BE2C (cell line): ENCODE data around the gene SLC12A2.
A peak's percentile ranks its signal among the peaks of the same experiment; 100 is the strongest.

ENCODE experiments used
- DNase-seq: peaks from one replicate; pipeline ENCODE4 v3.0.0-alpha.2; 2020
- H3K27me3 ChIP-seq: fragments of 250-450 bp; sonication (Bioruptor Pico); 2 replicates; pipeline ENCODE4 v1.5.1; 2020; ENCODE audit warnings: mild to moderate bottlenecking
- H3K36me3 ChIP-seq: fragments of 250-450 bp; sonication (Bioruptor Pico); 2 replicates; pipeline ENCODE4 v1.5.1; 2020; ENCODE audit warnings: mild to moderate bottlenecking
- H3K4me1 ChIP-seq: fragments of 250-450 bp; sonication (Bioruptor Pico); 2 replicates; pipeline ENCODE4 v1.5.1; 2020
- H3K4me3 ChIP-seq: 2 replicates; pipeline ENCODE4 v1.5.1; 2011; ENCODE audit warnings: low read depth, low read length
- H3K9me3 ChIP-seq: fragments of 250-450 bp; sonication (Bioruptor Pico); 2 replicates; pipeline ENCODE4 v1.5.1; 2020
- TF ChIP-seq, protein P1 (sequence below): IDR thresholded peaks from 2 replicates; pipeline ENCODE4 v1.5.1; 2012; ENCODE audit warnings: mild to moderate bottlenecking, low read depth, low read length

The SLC12A2 gene

GRCh38 chr5:128081111-128081851, 2.3 kb upstream of the SLC12A2 start:
- no peaks in the 10 kb centered on the region for H3K36me3 ChIP-seq
- no peak for DNase-seq
- no peak overlapping the region for H3K4me3 ChIP-seq
- TF ChIP-seq, protein P1, sequence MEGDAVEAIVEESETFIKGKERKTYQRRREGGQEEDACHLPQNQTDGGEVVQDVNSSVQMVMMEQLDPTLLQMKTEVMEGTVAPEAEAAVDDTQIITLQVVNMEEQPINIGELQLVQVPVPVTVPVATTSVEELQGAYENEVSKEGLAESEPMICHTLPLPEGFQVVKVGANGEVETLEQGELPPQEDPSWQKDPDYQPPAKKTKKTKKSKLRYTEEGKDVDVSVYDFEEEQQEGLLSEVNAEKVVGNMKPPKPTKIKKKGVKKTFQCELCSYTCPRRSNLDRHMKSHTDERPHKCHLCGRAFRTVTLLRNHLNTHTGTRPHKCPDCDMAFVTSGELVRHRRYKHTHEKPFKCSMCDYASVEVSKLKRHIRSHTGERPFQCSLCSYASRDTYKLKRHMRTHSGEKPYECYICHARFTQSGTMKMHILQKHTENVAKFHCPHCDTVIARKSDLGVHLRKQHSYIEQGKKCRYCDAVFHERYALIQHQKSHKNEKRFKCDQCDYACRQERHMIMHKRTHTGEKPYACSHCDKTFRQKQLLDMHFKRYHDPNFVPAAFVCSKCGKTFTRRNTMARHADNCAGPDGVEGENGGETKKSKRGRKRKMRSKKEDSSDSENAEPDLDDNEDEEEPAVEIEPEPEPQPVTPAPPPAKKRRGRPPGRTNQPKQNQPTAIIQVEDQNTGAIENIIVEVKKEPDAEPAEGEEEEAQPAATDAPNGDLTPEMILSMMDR, result no peak
- H3K27me3 ChIP-seq, result no peaks in the 10 kb centered on the region
- H3K9me3 ChIP-seq, result no peaks in the 10 kb centered on the region
- H3K4me1 ChIP-seq, result no peaks in the 10 kb centered on the region

DNA sequence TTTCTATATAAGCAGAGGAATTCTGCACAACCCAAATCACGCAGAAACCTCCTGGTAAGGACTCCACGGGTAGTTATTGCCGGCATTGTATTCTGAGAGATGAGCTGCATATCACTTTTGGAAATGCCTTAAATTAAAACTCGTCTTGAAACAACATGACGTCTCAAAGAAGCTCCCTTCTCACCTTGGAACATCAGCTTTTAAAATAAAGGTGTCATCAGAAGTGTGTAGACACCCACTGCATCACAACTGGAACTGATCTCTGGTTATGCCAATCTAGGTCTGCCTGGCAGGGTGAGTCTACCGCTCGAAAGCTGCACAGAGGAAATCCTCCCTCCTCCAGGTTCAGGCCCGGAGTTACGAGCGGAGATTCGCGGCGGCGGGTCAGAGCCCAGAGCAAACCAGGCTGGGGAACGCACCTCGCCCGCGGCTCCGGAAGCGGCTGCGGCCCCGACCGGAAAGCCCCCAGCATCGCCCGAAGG, 974 bp upstream of the SLC12A2 start:
- H3K4me1 ChIP-seq, result no peaks in the 10 kb centered on the region
- no peaks in the 10 kb centered on the region for H3K27me3 ChIP-seq
- H3K36me3 ChIP-seq, result no peaks in the 10 kb centered on the region

GRCh38 chr5:128083811-128084227, 253 bp downstream of the SLC12A2 start:
- Histone ChIP-seq H3K27me3 (no peaks in the 10 kb centered on the region), H3K36me3 (no peaks in the 10 kb centered on the region), H3K4me3 (peak overlapping the region; percentile 71), H3K4me1 (no peaks in the 10 kb centered on the region), H3K9me3 (no peaks in the 10 kb centered on the region)
- DNase-seq, result no peak
- TF ChIP-seq, protein P1, result peak; percentile 12; the same call in 1 of the 2 replicates

More for the DNA sequence above, 974 bp upstream of the SLC12A2 start:
- TF ChIP-seq, protein P1, result no peak
- Histone ChIP-seq H3K4me3 (peak overlapping the region; percentile 71), H3K9me3 (no peaks in the 10 kb centered on the region)
- no peak for DNase-seq

DNA sequence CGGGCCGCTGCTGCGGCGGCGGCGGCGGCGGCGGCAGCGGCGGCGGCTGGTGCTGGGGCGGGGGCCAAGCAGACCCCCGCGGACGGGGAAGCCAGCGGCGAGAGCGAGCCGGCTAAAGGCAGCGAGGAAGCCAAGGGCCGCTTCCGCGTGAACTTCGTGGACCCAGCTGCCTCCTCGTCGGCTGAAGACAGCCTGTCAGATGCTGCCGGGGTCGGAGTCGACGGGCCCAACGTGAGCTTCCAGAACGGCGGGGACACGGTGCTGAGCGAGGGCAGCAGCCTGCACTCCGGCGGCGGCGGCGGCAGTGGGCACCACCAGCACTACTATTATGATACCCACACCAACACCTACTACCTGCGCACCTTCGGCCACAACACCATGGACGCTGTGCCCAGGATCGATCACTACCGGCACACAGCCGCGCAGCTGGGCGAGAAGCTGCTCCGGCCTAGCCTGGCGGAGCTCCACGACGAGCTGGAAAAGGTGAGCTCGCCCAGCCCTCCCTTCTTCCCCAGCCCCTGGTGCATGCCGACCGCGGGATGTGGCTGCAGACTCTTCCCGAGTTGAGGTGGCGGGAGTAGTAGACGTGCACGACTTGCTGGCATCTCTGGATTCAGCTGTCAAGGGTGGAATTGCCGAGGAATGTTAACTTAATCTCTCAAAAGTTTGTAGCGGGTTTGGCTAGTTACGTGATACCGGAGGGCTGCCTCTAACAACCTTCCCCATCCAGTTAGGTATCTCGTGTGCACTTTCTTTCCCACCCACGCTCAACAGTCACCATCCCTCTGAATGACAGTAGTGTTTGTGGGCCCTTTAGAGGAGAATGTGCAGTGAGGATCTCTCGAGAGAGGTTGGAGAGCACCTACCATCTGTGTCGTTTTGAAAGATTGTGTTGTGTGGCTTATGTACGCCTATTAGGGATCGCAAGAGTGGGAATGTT, 932 bp downstream of the SLC12A2 start:
- DNase-seq, result peak; percentile 55
- H3K27me3 ChIP-seq, result no peaks in the 10 kb centered on the region
- H3K4me1 ChIP-seq, result no peaks in the 10 kb centered on the region
- TF ChIP-seq, protein P1, result no peak
- H3K4me3 ChIP-seq, result peak overlapping the region; percentile 71
- H3K9me3 ChIP-seq, result no peaks in the 10 kb centered on the region
- no peaks in the 10 kb centered on the region for H3K36me3 ChIP-seq

DNA sequence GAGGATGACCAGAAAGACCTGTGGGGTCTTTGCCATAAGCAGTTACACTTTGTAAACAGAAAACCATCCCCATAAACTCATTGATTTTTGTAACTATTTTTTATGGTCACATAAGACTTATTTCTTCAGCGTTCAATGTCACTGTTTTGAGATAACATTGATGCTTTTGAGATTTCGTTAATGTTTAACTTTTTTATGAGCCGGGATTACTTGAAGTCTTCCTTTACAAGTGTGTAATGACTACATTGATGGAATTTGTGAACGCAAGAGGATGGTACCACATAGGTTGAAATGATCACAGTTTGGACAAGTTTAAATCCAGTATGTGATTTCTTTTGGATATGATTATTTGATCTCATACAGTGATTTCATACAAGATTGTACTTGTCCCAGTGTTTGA, 1.8 kb downstream of the SLC12A2 start:
- Histone ChIP-seq H3K4me3 (peak overlapping the region; percentile 71), H3K4me1 (no peaks in the 10 kb centered on the region), H3K9me3 (no peaks in the 10 kb centered on the region), H3K36me3 (no peaks in the 10 kb centered on the region), H3K27me3 (no peaks in the 10 kb centered on the region)
- TF ChIP-seq, protein P1, result no peak
- no peak for DNase-seq
